Aorta (tissue), 5 donors: ENCODE measurements around the gene OR7C2. TPM values are rescaled to one million over a fixed set of nuclear protein-coding genes. Genes with fewer than 3 reads are reported as not detected.

Source experiments
- ATAC-seq: fragments of 200-7000 bp; cut with Tn5 transposase; one replicate; pipeline ENCODE4 v1.9.1; 2022; ENCODE audit warnings: moderate library complexity; ENCODE audit not compliant: low FRiP score
- DNase-seq, 2 donors: peaks; one replicate each; pipeline ENCODE4 v3.0.0-alpha.2; 2020
- H3K27ac ChIP-seq, 2 donors: one replicate each; pipeline ENCODE4 v1.5.1; 2013; ENCODE audit warnings: low read length in 2 of 2, mild to moderate bottlenecking in 2 of 2, moderate library complexity in 2 of 2, control low read depth in 1 of 2, inconsistent platforms in 1 of 2, low read depth in 1 of 2
- H3K27me3 ChIP-seq, 2 donors: one replicate each; pipeline ENCODE4 v1.6.1; 2013; ENCODE audit warnings: control low read depth in 1 of 2, low read length in 1 of 2, mild to moderate bottlenecking in 1 of 2, moderate library complexity in 1 of 2; ENCODE audit not compliant: insufficient read depth in 2 of 2, control insufficient read depth in 1 of 2
- H3K36me3 ChIP-seq, 2 donors: one replicate each; pipeline ENCODE4 v1.6.1; 2013; ENCODE audit warnings: control low read depth in 1 of 2, low read length in 1 of 2, mild to moderate bottlenecking in 1 of 2; ENCODE audit not compliant: insufficient read depth in 2 of 2, control insufficient read depth in 1 of 2
- H3K4me1 ChIP-seq, 2 donors: one replicate each; pipeline ENCODE4 v1.6.1; 2013; ENCODE audit warnings: low read length in 2 of 2, control low read depth in 1 of 2, mild to moderate bottlenecking in 1 of 2, moderate library complexity in 1 of 2; ENCODE audit not compliant: insufficient read depth in 2 of 2, control insufficient read depth in 1 of 2
- H3K4me3 ChIP-seq, 2 donors: one replicate each; pipeline ENCODE4 v1.5.1; 2013; ENCODE audit warnings: low read length in 2 of 2, control low read depth in 1 of 2, mild to moderate bottlenecking in 1 of 2
- H3K9me3 ChIP-seq: one replicate; pipeline ENCODE4 v1.6.1; 2013; ENCODE audit warnings: mild to moderate bottlenecking, low read length; ENCODE audit not compliant: control insufficient read depth
- WGBS, 2 donors: extraction: QIAGEN DNeasy Blood & Tissue Kit; methylation state at CpG; one replicate each; pipeline ENCODE4 v1.1.7; 2013; 5-methylcytosine and 5-hydroxymethylcytosine counted together
- intact Hi-C, 2 donors: fragments of 100-400 bp; cut with DNase I; formaldehyde crosslinking; loops; one replicate each; pipeline versions ENCODE4 v1.14.2 to v1.15.0; 2022
- long read RNA-seq, 2 donors: library from polyadenylated mRNA; unstranded; transcript quantifications; one replicate each; pipeline ENCODE4 v2.0.0, GENCODE V29; 2020 to 2021
- polyA plus RNA-seq, 2 donors: library from polyadenylated mRNA; stranded (reverse); fragments of 200-250 nt; gene quantifications; one replicate each; pipeline ENCODE4 v1.2.3, GENCODE V29; 2013
- total RNA-seq, 2 donors: library from RNA; stranded (reverse); fragmentation: NEBNext Ultra II Directional; extraction: Animal tissue kit (Norgen Biotek cat#: 25700); gene quantifications; one replicate each; pipeline ENCODE4 v1.2.1, GENCODE V29; 2021
- donor health status: healthy with polysubstance abuse.
- donor health status: Bipolar disorder and iron deficiency.
- donor health status: DM: no; HTN: no; CAD: no.
- donor health status: DM: no; HTN: no; CAD: no.
- donor health status: DM: yes; HTN: yes; CAD: no.

OR7C2 gene
- total RNA-seq (not detected), polyA plus RNA-seq (not detected)
- long read RNA-seq, donor 1, result 0 reads
- long read RNA-seq, donor 2, result 0 reads

DNA sequence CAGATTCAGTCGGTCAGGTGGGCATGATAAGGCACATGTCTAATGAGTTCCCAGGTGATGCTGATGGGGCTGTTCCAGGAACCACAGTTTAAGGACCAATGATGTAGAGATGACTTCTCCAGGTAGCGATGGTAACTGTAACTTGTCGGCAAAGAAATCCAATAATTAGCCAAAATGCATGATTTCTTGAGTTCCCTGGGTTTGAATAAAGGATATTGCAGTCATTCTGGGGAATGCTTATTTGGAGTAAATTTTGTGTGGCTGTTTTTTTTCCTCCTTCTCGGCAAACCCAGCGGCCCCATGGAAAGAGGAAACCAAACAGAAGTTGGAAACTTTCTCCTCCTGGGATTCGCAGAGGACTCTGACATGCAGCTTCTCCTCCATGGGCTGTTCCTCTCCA lies at the start of gene OR7C2:
OR7C2 (plus strand) TSS at position 301 of the 400 bp plus-strand sequence; CDS start at position 301, 0 bp downstream.
- WGBS, 2 donors, result 83 to 87% methylated on average over 6 of the region's 6 CpGs

DNA sequence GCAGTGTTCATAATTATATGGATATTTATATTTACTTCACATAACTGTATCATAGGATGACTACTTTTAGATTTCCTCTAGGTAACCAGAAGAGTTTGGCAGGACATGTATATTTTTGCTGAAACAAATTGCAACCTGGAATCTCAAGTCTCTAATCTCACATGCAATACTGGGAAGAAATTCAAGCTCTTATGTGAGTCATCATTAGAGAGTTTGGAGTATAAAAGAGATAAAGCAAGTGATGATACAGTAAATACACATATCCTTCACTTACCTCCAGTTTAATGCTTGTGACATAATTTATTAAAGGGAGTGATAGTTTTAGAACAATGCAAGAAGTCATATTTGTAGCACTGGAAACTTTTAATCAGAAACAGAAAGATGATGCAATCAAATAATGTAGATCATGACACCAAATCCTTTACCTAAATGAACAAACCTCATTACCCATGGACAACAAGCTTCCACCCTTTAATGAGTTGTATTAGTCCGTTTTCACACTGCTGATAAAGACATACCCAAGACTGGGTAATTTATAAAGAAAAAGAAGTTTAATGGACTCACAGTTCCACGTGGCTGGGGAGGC lies 39.5 kb upstream of the OR7C2 start:
- H3K36me3 ChIP-seq, result no peaks in the 10 kb centered on the region
- no peak for ATAC-seq
- no peak for DNase-seq
- no peak overlapping the region for H3K4me3 ChIP-seq
- WGBS, 2 donors, result 8 to 25% methylated on average over 2 of the region's 2 CpGs
- no peaks in the 10 kb centered on the region for H3K4me1 ChIP-seq
- H3K27me3 ChIP-seq, result peaks cover 0 to 2% of the 10 kb centered on the region in 2 donors
- H3K9me3 ChIP-seq, result no peaks in the 10 kb centered on the region
- intact Hi-C loops, result no loop called here
- no peak overlapping the region for H3K27ac ChIP-seq

More for the DNA sequence above, at the start of gene OR7C2:
- intact Hi-C loops, result no loop called here
- Histone ChIP-seq H3K27ac (no peak within 1 kb of the TSS), H3K27me3 (no peaks in the 10 kb centered on the region), H3K9me3 (no peaks in the 10 kb centered on the region), H3K4me3 (no peak within 1 kb of the TSS), H3K4me1 (no peaks in the 10 kb centered on the region), H3K36me3 (no peaks in the 10 kb centered on the region)
- ATAC-seq, result no peak
- DNase-seq, result no peak

DNA sequence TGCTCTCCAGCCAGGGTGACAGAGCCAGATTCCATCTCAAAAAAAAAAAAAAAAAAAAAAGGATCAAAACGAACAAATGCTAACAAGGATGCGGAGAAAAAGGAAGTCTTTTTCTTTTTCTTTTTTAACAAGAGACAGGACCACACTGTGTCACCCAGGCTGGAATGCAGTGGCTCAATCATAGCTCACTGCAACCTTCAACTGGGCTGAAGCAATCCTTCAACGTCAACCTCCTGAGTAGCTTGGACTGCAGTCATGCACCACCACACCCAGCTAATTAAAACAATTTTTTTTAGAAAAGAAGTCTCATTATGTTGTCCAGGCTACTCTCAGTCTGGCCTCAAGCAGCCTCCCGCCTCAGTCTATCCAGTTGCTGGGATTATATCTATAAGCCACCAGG lies 34.6 kb upstream of the OR7C2 start:
- H3K36me3 ChIP-seq, result no peaks in the 10 kb centered on the region
- H3K27me3 ChIP-seq, result no peaks in the 10 kb centered on the region
- 67 to 74% methylated on average over 4 of the region's 4 CpGs for WGBS, 2 donors
- DNase-seq (no peak), ATAC-seq (no peak)
- no peak overlapping the region for H3K27ac ChIP-seq
- H3K4me3 ChIP-seq, result no peak overlapping the region
- no peaks in the 10 kb centered on the region for H3K9me3 ChIP-seq
- intact Hi-C loops, result no loop called here
- H3K4me1 ChIP-seq, result peaks cover 0 to 3% of the 10 kb centered on the region in 2 donors

DNA sequence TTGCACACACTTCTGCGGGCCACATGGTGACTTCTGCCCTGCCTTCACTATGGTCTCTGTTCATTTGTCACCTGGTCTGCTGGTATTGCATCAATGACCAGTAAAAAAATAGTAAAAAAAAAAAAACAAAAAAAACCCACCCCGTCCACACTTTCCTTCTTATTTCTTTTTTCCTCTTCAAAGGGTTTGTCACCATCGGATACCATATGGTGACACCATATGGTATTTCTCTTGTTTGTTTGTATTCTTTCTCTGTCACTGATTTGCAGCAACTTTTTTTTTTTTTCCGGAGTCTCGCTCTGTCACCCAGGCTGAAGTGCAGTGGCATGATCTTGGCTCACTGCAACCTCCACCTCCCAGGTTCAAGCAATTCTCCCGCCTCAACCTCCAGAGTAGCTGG lies 26.2 kb upstream of the OR7C2 start:
- H3K9me3 ChIP-seq, result peaks cover 2% of the 10 kb centered on the region
- no peaks in the 10 kb centered on the region for H3K4me1 ChIP-seq
- ATAC-seq, result no peak
- H3K4me3 ChIP-seq, result no peak overlapping the region
- no peak for DNase-seq
- no peaks in the 10 kb centered on the region for H3K27me3 ChIP-seq
- 41 to 44% methylated on average over 6 of the region's 6 CpGs for WGBS, 2 donors
- no peak overlapping the region for H3K27ac ChIP-seq
- no peaks in the 10 kb centered on the region for H3K36me3 ChIP-seq
- intact Hi-C loops, result no loop called here

DNA sequence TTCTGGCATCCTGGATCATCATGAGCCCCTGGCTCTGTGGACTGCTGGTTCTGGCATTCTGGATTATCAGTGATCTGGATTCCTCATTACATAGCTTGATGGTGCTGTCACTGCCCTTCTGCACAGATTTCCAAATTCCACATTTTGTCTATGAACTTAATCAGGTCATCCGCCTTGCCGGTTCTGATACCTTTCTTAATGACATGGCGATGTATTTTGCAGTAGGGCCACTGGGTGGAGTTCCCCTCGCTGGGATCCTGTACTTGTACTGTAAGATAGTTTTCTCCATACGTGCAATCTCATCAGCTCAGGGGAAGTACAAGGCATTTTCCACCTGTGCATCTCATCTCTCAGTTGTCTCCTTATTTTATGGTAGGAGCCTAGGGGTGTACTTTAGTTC lies 24.4 kb upstream of the OR7C2 start:
- Histone ChIP-seq H3K27me3 (no peaks in the 10 kb centered on the region), H3K27ac (no peak overlapping the region), H3K4me1 (no peaks in the 10 kb centered on the region), H3K36me3 (no peaks in the 10 kb centered on the region), H3K9me3 (peaks cover 2% of the 10 kb centered on the region), H3K4me3 (no peak overlapping the region)
- WGBS, 2 donors, result 66 to 68% methylated on average over 5 of the region's 5 CpGs
- DNase-seq (no peak), ATAC-seq (no peak)
- intact Hi-C loops, result no loop called here

DNA sequence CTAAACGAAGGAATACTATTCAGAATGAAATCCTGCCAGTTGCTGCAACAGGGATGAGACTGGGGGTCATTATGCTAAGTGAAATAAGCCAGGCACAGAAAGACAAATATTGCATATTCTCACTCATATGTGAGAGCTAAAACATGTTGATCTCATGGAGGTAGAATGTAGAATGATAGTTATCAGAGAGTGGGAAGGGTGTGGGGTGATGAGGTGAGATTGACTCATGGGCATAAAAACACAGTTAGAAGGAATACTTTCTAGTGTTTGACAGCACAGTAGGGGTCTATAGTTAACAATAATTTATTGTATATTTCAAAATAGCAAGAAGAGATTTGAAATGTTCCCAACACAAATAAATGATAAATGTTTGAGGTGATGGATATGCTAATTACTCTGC lies 7.8 kb upstream of the OR7C2 start:
- ATAC-seq (no peak), DNase-seq (no peak)
- intact Hi-C loops, result no loop called here
- WGBS, 2 donors, result 56 to 57% methylated on average over 1 of the region's 1 CpG
- Histone ChIP-seq H3K27ac (no peak overlapping the region), H3K9me3 (peaks cover 1% of the 10 kb centered on the region), H3K4me3 (no peak overlapping the region), H3K27me3 (peaks cover 0 to 3% of the 10 kb centered on the region in 2 donors), H3K4me1 (no peaks in the 10 kb centered on the region), H3K36me3 (no peaks in the 10 kb centered on the region)

DNA sequence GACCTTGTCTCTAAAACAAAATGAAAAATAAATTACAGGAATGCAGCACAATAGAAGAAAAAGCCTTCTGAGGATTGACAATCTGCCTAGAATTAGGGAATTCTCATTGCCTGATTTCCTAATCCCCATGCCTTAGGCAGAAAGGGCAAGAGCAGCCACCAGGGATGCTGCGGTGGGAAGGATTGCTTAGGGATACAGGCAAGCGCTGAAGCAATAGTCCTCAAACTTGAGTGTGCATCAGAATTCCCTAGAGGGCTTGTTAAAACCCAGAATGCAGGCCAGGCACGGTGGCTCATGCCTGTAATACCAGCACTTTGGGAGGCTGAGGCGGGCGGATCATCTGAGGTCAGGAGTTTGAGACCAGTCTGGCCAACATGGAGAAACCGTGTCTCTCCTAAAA lies 1.0 kb upstream of the OR7C2 start:
- H3K4me3 ChIP-seq, result no peak overlapping the region
- no peak for ATAC-seq
- intact Hi-C loops, result no loop called here
- no peaks in the 10 kb centered on the region for H3K9me3 ChIP-seq
- H3K27me3 ChIP-seq, result no peaks in the 10 kb centered on the region
- H3K27ac ChIP-seq, result no peak overlapping the region
- H3K4me1 ChIP-seq, result no peaks in the 10 kb centered on the region
- WGBS, 2 donors, result 67 to 75% methylated on average over 6 of the region's 6 CpGs
- no peaks in the 10 kb centered on the region for H3K36me3 ChIP-seq
- DNase-seq, result no peak

DNA sequence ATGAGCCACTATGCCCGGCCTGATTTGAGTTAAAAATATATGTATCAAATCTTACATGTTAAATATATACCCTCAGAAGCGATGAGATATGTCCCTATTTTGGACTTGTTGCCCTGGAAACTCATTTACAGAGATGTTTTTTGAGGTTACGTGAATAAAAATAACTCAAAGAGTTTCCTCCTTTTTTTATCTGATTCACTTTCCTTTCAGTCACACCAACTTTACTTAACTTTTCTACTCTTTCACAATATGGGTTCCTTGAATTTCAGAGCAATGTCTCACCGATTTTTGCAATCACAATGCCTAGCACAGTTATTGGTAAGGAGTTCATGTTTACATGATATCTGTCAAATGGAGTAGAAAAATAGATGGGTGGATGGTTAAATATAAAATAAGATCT lies 2.3 kb downstream of the OR7C2 start:
- Histone ChIP-seq H3K27ac (no peak overlapping the region), H3K27me3 (no peaks in the 10 kb centered on the region), H3K36me3 (no peaks in the 10 kb centered on the region), H3K9me3 (no peaks in the 10 kb centered on the region), H3K4me1 (no peaks in the 10 kb centered on the region), H3K4me3 (no peak overlapping the region)
- ATAC-seq (no peak), DNase-seq (no peak)
- 20 to 24% methylated on average over 4 of the region's 4 CpGs for WGBS, 2 donors
- intact Hi-C loops, result no loop called here

DNA sequence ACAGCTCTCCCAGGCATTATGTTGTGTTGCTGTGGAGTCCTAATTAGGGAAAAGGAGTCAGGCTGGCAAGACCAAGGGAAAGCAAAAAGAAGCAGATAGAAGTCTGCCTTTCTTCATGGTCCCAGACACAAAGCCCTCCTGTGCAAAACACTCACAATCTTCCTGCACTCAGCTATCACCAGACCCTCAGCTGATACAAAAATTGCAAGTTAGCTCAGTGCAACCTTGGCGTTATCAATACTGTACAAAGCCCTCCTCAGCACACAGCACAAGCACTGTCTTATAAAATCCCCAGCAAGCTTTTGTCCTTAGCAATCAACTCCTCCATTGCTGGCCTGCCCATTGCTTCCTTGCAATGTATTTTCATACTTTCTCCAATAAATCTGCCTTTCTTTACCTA lies 3.2 kb downstream of the OR7C2 start:
- no peak overlapping the region for H3K27ac ChIP-seq
- ATAC-seq (no peak), DNase-seq (no peak)
- H3K27me3 ChIP-seq, result no peaks in the 10 kb centered on the region
- H3K9me3 ChIP-seq, result no peaks in the 10 kb centered on the region
- H3K4me1 ChIP-seq, result no peaks in the 10 kb centered on the region
- intact Hi-C loops, result no loop called here
- H3K36me3 ChIP-seq, result no peaks in the 10 kb centered on the region
- whole genome bisulfite sequencing, 2 donors, result 50 to 81% methylated on average over 1 of the region's 1 CpG
- no peak overlapping the region for H3K4me3 ChIP-seq
